COLO668 (cell line): ENCODE data around the gene PROC.

ENCODE experiments used
- DNase-seq: peaks from one replicate; lab custom pipeline; 2025; ENCODE audit not compliant: unreplicated experiment; lab: John Stamatoyannopoulos, UW

PROC gene

GRCh38 chr2:127413782-127414637 is 4.2 kb upstream of the PROC start:
- no peak for DNase-seq

- DNase-seq = no peak
These were observed 3.3 kb upstream of the PROC start for GRCh38 chr2:127414638-127415592.

- DNase-seq = peak; percentile 90
These were observed 2.4 kb upstream of the PROC start for GRCh38 chr2:127415593-127416505.

- DNase-seq = no peak
These were observed 1.7 kb upstream of the PROC start for GRCh38 chr2:127416506-127417001.

- no peak for DNase-seq
These were observed 821 bp upstream of the PROC start for GRCh38 chr2:127417406-127417805.

- no peak for DNase-seq
These were observed 844 bp downstream of the PROC start for GRCh38 chr2:127419112-127419430.

- no peak for DNase-seq
These were observed 1.3 kb downstream of the PROC start for GRCh38 chr2:127419448-127420038.

- DNase-seq = no peak
These were observed 2.0 kb downstream of the PROC start for GRCh38 chr2:127420039-127420864.

GRCh38 chr2:127421116-127421800 is 3.0 kb downstream of the PROC start:
- no peak for DNase-seq

- no peak for DNase-seq
These were observed 3.8 kb downstream of the PROC start for GRCh38 chr2:127421871-127422558.

GRCh38 chr2:127422559-127423477 is 4.6 kb downstream of the PROC start:
- peak; percentile 79 for DNase-seq

- DNase-seq = peak; percentile 76
These were observed 5.2 kb downstream of the PROC start for GRCh38 chr2:127423478-127423843.

GRCh38 chr2:127423880-127424279 is 5.7 kb downstream of the PROC start:
- no peak for DNase-seq

- DNase-seq = no peak
These were observed 6.6 kb downstream of the PROC start for GRCh38 chr2:127424598-127425520.

- DNase-seq = no peak
These were observed 7.6 kb downstream of the PROC start for GRCh38 chr2:127425540-127426490.
